GM12892 (cell line): Measurements from ENCODE around the gene ZC3H6. TPM values are rescaled to one million over a fixed set of nuclear protein-coding genes. Genes with fewer than 3 reads are reported as not detected.

Source experiments
- DNase-seq: peaks from one replicate; pipeline ENCODE4 v3.0.0; 2011; ENCODE audit not compliant: insufficient read length
- FAIRE-seq: peaks from 2 replicates; lab custom pipeline; 2011; peaks lifted over from hg19 to GRCh38; lab: Jason Lieb, UNC
- POLR2A ChIP-seq: IDR thresholded peaks from 2 replicates; pipeline ENCODE4 v1.6.1; 2011; ENCODE audit warnings: low read depth, low read length, control low read depth
- POLR2AphosphoS5 ChIP-seq: IDR thresholded peaks from 2 replicates; pipeline ENCODE4 v1.6.1; 2011; ENCODE audit warnings: low read depth, low read length, control low read depth
- TAF1 ChIP-seq: IDR thresholded peaks from 2 replicates; pipeline ENCODE4 v1.6.1; 2011; ENCODE audit warnings: low read depth, mild to moderate bottlenecking, control low read depth, low read length, borderline replicate concordance
- polyA plus RNA-seq: library from polyadenylated mRNA; unstranded; fragments of >200 nt; gene quantifications from one replicate; pipeline ENCODE4 v1.2.1, GENCODE V29; 2012; ENCODE audit warnings: missing spikeins, inconsistent platforms; ENCODE audit not compliant: missing spikeins

The ZC3H6 gene, protein sequence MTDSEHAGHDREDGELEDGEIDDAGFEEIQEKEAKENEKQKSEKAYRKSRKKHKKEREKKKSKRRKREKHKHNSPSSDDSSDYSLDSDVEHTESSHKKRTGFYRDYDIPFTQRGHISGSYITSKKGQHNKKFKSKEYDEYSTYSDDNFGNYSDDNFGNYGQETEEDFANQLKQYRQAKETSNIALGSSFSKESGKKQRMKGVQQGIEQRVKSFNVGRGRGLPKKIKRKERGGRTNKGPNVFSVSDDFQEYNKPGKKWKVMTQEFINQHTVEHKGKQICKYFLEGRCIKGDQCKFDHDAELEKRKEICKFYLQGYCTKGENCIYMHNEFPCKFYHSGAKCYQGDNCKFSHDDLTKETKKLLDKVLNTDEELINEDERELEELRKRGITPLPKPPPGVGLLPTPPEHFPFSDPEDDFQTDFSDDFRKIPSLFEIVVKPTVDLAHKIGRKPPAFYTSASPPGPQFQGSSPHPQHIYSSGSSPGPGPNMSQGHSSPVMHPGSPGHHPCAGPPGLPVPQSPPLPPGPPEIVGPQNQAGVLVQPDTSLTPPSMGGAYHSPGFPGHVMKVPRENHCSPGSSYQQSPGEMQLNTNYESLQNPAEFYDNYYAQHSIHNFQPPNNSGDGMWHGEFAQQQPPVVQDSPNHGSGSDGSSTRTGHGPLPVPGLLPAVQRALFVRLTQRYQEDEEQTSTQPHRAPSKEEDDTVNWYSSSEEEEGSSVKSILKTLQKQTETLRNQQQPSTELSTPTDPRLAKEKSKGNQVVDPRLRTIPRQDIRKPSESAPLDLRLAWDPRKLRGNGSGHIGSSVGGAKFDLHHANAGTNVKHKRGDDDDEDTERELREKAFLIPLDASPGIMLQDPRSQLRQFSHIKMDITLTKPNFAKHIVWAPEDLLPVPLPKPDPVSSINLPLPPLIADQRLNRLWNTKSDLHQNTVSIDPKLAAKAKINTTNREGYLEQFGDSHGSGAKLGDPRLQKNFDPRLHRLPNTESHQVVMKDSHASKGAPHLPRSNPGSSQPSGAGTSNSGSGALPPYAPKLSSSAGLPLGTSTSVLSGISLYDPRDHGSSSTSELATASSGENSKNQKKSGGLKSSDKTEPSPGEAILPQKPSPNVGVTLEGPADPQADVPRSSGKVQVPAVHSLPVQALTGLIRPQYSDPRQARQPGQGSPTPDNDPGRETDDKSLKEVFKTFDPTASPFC
- 8.4 TPM for polyA plus RNA-seq

- TF ChIP-seq POLR2A (peak; percentile 98), TAF1 (peak; percentile 97), POLR2AphosphoS5 (peak; percentile 96)
- DNase-seq: peak; percentile 69
- FAIRE-seq: peak; percentile 96
Observed at GRCh38 chr2:112275311-112275886, at the start of gene ZC3H6. Gene ZC3H6, plus strand, starts transcription at chr2:112275597. Its CDS starts 398 bp downstream, at chr2:112275995.

- TF ChIP-seq POLR2A: no peak
- no peak for TF ChIP-seq TAF1
- no peak for TF ChIP-seq POLR2AphosphoS5
- DNase-seq: no peak
- FAIRE-seq: peak; percentile 51
Observed at GRCh38 chr2:112229348-112229747, 46.0 kb upstream of the ZC3H6 start.

DNA sequence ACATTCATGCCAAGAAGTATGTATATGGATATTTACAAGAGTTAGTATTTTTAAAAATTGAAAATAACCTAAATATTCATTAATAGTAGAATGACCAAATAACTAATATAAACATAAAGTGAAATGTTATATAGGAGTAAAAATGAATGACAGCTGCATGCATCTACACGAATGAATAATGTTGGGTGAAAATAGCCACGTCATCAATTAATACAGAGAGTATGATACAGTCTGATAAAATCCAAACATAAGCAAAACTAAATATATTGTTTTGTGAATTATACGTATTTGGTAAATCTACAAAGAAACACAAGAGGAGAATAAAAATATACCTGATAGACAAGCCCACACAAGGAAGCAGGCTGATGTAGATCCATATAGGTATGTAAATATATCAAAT, 45.0 kb upstream of the ZC3H6 start:
- DNase-seq (no peak), FAIRE-seq (no peak)
- no peak for TF ChIP-seq POLR2A
- TF ChIP-seq TAF1: no peak

DNA sequence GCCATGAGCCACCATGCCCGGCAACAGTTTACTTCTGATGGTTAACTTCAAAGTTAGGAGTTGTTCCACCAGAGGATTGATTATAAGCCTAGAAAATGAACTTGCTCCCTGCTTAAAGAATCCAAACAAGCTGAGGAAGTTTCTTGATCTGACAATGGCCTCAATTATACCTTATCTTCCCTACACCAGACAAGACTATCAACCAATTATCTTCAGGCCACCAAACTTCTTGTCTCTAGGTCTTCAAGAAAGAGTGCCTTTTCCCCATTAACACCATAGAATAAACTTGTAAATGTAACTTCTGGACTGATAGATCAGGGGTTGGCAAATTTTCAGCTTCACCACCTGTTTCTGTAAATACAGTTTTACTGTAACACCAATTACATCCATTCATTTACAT, 35.5 kb upstream of the ZC3H6 start:
- FAIRE-seq: no peak
- TF ChIP-seq POLR2AphosphoS5 (no peak), POLR2A (no peak), TAF1 (no peak)
- DNase-seq: no peak

- FAIRE-seq (peak; percentile 80), DNase-seq (no peak)
- TF ChIP-seq POLR2A: no peak
- no peak for TF ChIP-seq TAF1
- TF ChIP-seq POLR2AphosphoS5: no peak
Observed at GRCh38 chr2:112242384-112242783, 33.0 kb upstream of the ZC3H6 start.

DNA sequence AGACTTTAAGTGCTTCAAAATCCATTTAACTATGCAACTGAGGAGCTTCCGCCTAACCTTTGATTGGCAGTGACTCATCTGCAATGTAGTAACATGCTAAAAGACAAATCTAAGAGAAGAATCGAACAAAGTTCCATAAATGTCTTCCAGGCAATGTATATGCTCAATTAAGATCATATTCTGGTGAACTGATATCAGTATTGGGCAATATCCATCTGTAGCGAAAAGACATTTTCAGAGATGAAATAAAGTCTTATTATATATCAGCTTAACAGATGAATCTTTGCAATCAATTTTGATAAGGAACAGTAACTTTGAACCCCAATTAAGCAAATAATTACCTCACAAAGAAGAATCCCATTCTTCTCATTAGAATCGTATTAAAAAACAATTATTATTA, 32.2 kb upstream of the ZC3H6 start:
- FAIRE-seq (no peak), DNase-seq (no peak)
- no peak for TF ChIP-seq POLR2A
- no peak for TF ChIP-seq TAF1
- TF ChIP-seq POLR2AphosphoS5: no peak

DNA sequence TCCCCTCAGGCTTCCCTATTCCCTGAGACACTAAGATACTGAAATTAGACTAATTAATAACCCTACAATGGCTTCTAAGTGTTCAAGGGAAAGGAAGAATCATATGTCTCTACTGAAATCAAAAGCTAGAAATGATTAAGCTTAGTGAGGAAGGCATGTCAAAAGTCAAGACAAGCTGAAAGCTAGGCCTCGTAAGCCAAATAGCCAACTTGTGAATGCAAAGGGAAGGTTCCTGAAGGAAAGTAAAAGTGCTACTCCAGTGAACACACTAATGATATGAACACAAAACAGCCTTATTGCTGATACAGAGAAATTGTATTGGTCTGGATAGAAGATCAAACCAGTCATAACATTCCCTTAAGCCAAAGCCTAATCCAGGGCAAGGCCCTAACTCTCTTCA, 30.5 kb upstream of the ZC3H6 start:
- FAIRE-seq (peak; percentile 38), DNase-seq (no peak)
- TF ChIP-seq TAF1 (no peak), POLR2A (no peak), POLR2AphosphoS5 (no peak)

DNA sequence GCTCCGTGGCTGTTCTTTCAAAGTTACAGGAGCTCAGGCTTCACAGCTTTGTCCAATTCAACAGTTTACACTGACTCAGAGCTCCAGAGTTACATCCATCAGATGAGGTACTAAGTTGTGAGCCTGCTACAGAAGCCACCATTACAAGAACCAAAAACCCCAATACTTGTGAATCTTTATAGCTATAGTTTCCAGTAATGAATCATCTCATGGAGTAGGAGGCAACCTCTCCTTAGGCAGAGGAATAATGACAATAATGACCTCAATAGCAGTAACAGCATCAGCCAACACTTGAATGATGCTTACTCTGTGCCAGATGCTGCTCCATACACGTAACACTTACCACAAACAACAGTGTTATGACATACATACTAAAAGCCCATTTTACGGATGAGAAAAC, 24.1 kb upstream of the ZC3H6 start:
- FAIRE-seq: no peak
- no peak for DNase-seq
- TF ChIP-seq POLR2A (no peak), TAF1 (no peak), POLR2AphosphoS5 (no peak)

DNA sequence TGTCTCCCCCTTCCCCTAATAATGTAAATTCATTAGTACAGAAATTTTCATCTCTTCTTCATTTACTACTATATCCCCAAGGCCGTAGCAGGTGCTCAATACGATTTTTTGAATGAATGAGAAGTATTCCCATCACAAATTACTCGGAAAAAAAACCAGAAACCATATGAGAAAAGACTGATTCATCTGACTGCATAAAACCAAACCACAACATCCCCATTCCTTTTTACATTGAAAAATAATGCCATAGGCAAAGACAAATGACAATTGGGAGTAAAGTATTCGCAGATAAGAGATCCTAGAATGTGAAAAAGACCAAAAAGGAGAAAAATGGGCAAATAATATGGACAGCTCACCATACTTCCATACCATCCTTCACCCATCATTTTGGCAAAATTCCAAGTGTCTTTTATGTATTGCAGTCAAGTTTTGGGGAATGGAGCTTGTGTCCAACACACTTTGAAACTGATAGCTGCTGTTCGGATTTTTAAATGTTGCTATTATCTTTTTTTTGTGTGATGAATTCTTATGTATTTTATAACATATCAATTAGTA, 22.1 kb upstream of the ZC3H6 start:
- FAIRE-seq: no peak

GRCh38 chr2:112254466-112255240, 20.7 kb upstream of the ZC3H6 start, which contains the start of gene ZC3H8:
Gene ZC3H8, minus strand, starts transcription at chr2:112255042. Its CDS starts 61 bp downstream, at chr2:112254981.
- peak; percentile 89 for FAIRE-seq

More for the DNA sequence above, 22.1 kb upstream of the ZC3H6 start:
- TF ChIP-seq POLR2A (no peak), POLR2AphosphoS5 (no peak), TAF1 (no peak)
- DNase-seq: no peak

More at GRCh38 chr2:112254466-112255240, 20.7 kb upstream of the ZC3H6 start, which contains the start of gene ZC3H8:
- peak; percentile 94 for TF ChIP-seq POLR2A
- peak; percentile 66; the same call in 1 of the 2 replicates for TF ChIP-seq TAF1
- peak; percentile 87 for TF ChIP-seq POLR2AphosphoS5
- DNase-seq: peak; percentile 98
